HFFc6 (cell line): ENCODE measurements around the gene FAIM2. TPM values are rescaled to one million over a fixed set of nuclear protein-coding genes. Genes with fewer than 3 reads are reported as not detected.

Experiments used
- DNase-seq: peaks from one replicate; pipeline ENCODE4 v3.0.0-alpha.2; 2018
- H3K27ac Mint-ChIP-seq: 2 replicates; pipeline ENCODE4 v1.8.0; 2020; ENCODE audit warnings: mild to moderate bottlenecking, mixed read lengths
- H3K27me3 Mint-ChIP-seq: 2 replicates; pipeline ENCODE4 v1.8.0; 2021; ENCODE audit warnings: mild to moderate bottlenecking, moderate library complexity, mixed read lengths; ENCODE audit not compliant: insufficient read depth
- H3K36me3 Mint-ChIP-seq: 2 replicates; pipeline ENCODE4 v1.8.0; 2021; ENCODE audit warnings: low read depth, mixed read lengths
- H3K4me1 Mint-ChIP-seq: 2 replicates; pipeline ENCODE4 v1.8.0; 2020; ENCODE audit warnings: low read depth, mixed read lengths
- H3K4me3 Mint-ChIP-seq: 2 replicates; pipeline ENCODE4 v1.8.0; 2020; ENCODE audit warnings: mild to moderate bottlenecking, moderate library complexity, mixed read lengths
- H3K9me3 Mint-ChIP-seq: 2 replicates; pipeline ENCODE4 v1.8.0; 2020; ENCODE audit warnings: mild to moderate bottlenecking, mixed read lengths
- CTCF ChIP-seq: fragments of 200-600 bp; sonication (generic); IDR thresholded peaks from 2 replicates; pipeline ENCODE4 v1.5.0; 2021; ENCODE audit warnings: antibody characterized with exemption, mild to moderate bottlenecking
- total RNA-seq, 6 experiments: library from RNA; stranded (reverse); fragmentation: NEBNext Ultra II Directional; extraction: Animal tissue kit (Norgen Biotek cat#: 25700); gene quantifications; 2 replicates in 1 of 6; 3 replicates in 5 of 6; pipeline ENCODE4 v1.2.3, GENCODE V29; 2021

The FAIM2 gene
- total RNA-seq, 6 experiments from 2014 or later = 0.24 to 1.1 (median 1.1) TPM

- Mint-ChIP-seq H3K36me3 (no peaks in the 10 kb centered on the region), H3K9me3 (no peaks in the 10 kb centered on the region), H3K27me3 (peaks cover 11% of the 10 kb centered on the region), H3K4me1 (peaks cover 12% of the 10 kb centered on the region), H3K27ac (no peak overlapping the region), H3K4me3 (no peak overlapping the region)
- no peak for DNase-seq
- TF ChIP-seq CTCF = no peak
These were observed 17.6 kb upstream of the FAIM2 start for GRCh38 chr12:49921299-49921698.

DNA sequence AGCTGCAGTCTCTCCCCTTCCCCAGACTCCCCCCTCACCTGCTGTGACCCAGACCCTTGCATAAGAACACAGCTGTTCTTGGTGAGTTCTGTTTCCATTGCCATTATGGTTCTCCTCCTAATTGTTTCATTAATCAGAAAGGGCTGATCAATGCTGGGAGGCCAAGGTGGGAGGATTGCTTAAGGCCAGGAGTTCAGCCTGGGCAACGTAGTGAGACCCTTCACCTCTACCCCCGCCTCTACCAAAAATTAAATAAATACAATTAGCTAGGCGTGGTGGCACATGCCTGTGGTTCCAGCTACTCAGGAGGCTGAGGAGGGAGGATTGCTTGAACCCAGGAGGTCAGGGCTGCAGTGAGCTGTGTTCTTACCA is 17.2 kb upstream of the FAIM2 start:
- Mint-ChIP-seq H3K9me3 (no peaks in the 10 kb centered on the region), H3K36me3 (no peaks in the 10 kb centered on the region), H3K27me3 (peaks cover 11% of the 10 kb centered on the region), H3K4me1 (peaks cover 12% of the 10 kb centered on the region), H3K4me3 (no peak overlapping the region), H3K27ac (no peak overlapping the region)
- no peak for DNase-seq
- no peak for TF ChIP-seq CTCF

- DNase-seq = no peak
- Mint-ChIP-seq H3K36me3 (no peaks in the 10 kb centered on the region), H3K9me3 (no peaks in the 10 kb centered on the region), H3K27me3 (peaks cover 10% of the 10 kb centered on the region), H3K27ac (peak overlapping the region; percentile 38; the same call in 1 of the 2 replicates), H3K4me1 (peaks cover 12% of the 10 kb centered on the region), H3K4me3 (peak overlapping the region; percentile 16)
- no peak for TF ChIP-seq CTCF
These were observed 16.7 kb upstream of the FAIM2 start for GRCh38 chr12:49920241-49920914.

DNA sequence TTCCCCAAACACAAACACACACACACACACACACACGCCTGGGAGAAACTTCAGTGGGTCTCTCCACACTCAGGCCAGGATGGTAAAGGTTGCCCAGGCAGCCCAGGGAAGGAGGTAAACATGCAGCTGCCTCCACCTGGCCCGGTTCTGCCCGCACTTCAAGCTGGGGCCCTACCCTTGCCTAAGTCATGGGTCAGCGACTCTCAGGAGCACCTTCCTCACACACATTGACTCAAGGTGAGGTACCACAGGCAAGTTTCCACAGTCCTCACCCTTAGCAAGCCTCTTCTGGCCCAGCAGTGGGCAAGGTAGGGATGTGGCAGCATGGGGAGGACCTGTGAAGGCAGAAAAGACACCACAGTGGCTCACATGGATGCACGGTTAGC is 14.1 kb upstream of the FAIM2 start:
- peaks cover 12% of the 10 kb centered on the region for H3K4me1 Mint-ChIP-seq
- H3K27ac Mint-ChIP-seq = no peak overlapping the region
- H3K36me3 Mint-ChIP-seq = no peaks in the 10 kb centered on the region
- H3K4me3 Mint-ChIP-seq = no peak overlapping the region
- H3K9me3 Mint-ChIP-seq = no peaks in the 10 kb centered on the region
- no peak for DNase-seq
- TF ChIP-seq CTCF = no peak
- peaks cover 9% of the 10 kb centered on the region; the same call in 1 of the 2 replicates for H3K27me3 Mint-ChIP-seq

DNA sequence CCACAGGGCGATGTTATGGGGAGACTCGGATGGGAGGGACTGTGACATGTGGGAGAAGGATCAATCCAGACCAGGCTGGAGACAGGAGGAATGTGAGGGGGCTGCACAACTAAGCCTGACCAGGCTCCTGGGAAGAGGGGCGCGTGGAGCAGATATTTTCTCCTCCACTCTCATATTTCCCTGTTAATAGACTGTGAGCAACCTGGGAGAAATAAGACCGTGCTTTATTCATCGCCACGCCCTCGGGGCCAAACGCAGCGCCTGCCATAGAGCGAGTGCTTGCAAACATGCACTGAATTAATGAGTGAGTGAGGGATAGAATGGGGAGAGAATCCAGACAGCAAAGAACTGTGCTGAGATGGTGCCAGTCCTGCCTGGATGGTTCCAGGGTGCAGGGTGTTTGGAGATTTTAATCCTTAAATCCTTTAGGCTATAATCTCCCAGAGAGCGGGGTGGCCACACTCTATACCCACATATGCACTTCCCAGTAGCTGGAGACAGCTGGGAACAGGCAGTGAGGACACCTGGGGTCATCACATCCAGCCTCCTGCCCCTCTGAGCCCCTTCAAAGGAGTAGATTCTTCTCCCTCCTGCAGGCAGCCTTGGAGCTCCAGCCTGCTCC is 13.6 kb upstream of the FAIM2 start:
- Mint-ChIP-seq H3K4me1 (peaks cover 12% of the 10 kb centered on the region), H3K9me3 (no peaks in the 10 kb centered on the region), H3K4me3 (no peak overlapping the region), H3K36me3 (no peaks in the 10 kb centered on the region), H3K27me3 (peaks cover 9% of the 10 kb centered on the region; the same call in 1 of the 2 replicates), H3K27ac (no peak overlapping the region)
- DNase-seq = no peak
- no peak for TF ChIP-seq CTCF
